Measurements from ENCODE around the gene TEDC2. TPM values are rescaled to one million over a fixed set of nuclear protein-coding genes. Genes with fewer than 3 reads are reported as not detected.
A peak's percentile ranks its signal among the peaks of the same experiment; 100 is the strongest.

The TEDC2 gene
- 14.5 to 16.0 TPM (median 14.7 TPM) in 3 replicates for total RNA-seq

DNA sequence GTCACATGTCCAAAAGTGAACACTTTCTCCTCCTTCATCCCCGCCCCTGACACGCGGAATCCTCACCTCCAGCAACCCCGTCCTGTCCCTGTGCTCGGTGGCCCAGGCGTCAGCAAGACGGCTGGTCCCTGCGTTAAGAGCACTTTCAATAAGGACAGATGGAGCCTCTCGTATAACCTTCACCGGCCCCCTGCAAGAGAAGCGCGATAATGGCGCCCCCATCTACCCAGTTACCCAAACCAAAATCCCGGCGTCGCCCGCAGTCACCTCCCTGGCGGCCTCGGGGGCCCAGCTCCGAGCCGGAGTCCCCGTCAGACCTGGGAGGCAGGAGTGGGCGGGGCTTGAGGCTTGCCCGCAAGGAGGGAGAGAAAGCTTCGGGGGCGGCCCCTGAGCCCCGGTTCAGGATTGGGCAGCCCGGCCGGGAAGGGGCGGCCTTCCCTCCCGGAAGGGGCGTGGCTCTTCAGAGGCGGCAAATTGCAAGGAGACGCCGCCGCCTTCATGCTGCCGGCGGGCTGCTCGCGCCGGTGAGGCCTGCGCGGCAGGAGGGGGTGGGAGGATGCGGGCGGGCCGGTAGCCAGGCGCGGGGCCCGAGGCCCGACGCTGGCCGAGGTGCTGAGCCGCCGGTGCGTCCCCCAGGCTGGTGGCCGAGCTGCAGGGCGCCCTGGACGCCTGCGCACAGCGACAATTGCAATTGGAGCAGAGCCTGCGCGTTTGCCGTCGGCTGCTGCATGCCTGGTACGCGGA, at the start of gene TEDC2:
TEDC2 (plus strand) TSS at position 463 of the 744 bp plus-strand sequence; CDS start at position 499, 36 bp downstream.
- TF ChIP-seq, protein P1, sequence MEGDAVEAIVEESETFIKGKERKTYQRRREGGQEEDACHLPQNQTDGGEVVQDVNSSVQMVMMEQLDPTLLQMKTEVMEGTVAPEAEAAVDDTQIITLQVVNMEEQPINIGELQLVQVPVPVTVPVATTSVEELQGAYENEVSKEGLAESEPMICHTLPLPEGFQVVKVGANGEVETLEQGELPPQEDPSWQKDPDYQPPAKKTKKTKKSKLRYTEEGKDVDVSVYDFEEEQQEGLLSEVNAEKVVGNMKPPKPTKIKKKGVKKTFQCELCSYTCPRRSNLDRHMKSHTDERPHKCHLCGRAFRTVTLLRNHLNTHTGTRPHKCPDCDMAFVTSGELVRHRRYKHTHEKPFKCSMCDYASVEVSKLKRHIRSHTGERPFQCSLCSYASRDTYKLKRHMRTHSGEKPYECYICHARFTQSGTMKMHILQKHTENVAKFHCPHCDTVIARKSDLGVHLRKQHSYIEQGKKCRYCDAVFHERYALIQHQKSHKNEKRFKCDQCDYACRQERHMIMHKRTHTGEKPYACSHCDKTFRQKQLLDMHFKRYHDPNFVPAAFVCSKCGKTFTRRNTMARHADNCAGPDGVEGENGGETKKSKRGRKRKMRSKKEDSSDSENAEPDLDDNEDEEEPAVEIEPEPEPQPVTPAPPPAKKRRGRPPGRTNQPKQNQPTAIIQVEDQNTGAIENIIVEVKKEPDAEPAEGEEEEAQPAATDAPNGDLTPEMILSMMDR (IDR thresholded peaks at IDR 0.05; ENCODE audit: unreplicated experiment) = no peak
- Mint-ChIP-seq H3K4me1 (peaks cover 5% of the 10 kb centered on the region), H3K4me3 (peak within 1 kb of the TSS; percentile 87), H3K27me3 (ENCODE audit: low read depth) (no peaks in the 10 kb centered on the region), H3K27ac (peak within 1 kb of the TSS; percentile 80), H3K36me3 (peaks cover 8% of the 10 kb centered on the region), H3K9me3 (no peaks in the 10 kb centered on the region)
- peak; percentile 95 to 98 for DNase-seq (ENCODE audit: low spot score in 2 of 2, unreplicated experiment in 2 of 2)

GRCh38 chr16:2415085-2415484, 44.8 kb upstream of the TEDC2 start:
- Mint-ChIP-seq H3K36me3 (no peaks in the 10 kb centered on the region), H3K27ac (no peak overlapping the region), H3K4me3 (no peak overlapping the region), H3K9me3 (no peaks in the 10 kb centered on the region), H3K4me1 (no peaks in the 10 kb centered on the region), H3K27me3 (ENCODE audit: low read depth) (peaks cover 34% of the 10 kb centered on the region)
- no peak for DNase-seq (ENCODE audit: low spot score in 2 of 2, unreplicated experiment in 2 of 2)
- TF ChIP-seq, protein P1 (IDR thresholded peaks at IDR 0.05; ENCODE audit: unreplicated experiment) = no peak

- TF ChIP-seq, protein P1 (IDR thresholded peaks at IDR 0.05; ENCODE audit: unreplicated experiment) = no peak
- Mint-ChIP-seq H3K27me3 (ENCODE audit: low read depth) (peaks cover 15% of the 10 kb centered on the region), H3K4me3 (no peak overlapping the region), H3K4me1 (no peaks in the 10 kb centered on the region), H3K36me3 (no peaks in the 10 kb centered on the region), H3K9me3 (no peaks in the 10 kb centered on the region), H3K27ac (no peak overlapping the region)
- DNase-seq (ENCODE audit: low spot score in 2 of 2, unreplicated experiment in 2 of 2) = no peak
These were observed 39.9 kb upstream of the TEDC2 start for GRCh38 chr16:2420035-2420434.

DNA sequence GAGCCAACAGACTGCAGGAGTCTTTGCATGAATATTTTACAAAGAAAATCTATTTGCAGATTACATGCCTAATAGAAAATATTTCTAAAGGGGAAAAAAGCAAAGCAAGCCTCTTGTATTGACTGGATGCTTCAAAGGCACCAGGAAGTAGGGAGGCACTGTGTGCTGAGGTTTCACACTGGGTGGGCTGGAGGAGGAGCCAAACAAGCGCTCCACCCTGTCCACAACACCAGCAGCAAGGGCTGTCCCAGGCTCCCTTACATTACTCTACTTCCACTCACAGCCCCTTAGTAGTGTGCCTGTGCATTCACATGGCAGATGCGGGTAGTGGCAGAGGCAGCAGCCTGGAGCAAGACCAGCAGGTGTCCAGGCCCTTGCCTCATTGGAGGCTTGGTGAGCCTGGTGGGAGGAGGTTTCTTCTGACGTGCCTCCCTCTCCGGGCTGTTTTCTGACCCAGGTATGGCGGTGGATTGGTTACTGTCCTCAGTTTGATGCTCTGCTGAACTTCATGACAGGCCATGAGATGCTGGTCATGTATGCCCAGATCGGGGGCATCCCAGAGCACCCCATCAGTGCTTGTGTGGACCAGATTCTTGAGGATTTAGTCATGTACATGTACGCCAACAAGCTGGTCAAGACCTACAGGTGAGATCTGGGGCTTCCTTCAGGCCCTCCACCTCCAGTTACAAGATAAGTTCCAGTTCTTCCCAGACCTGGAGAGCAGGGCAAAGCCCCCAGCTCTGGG, 37.6 kb upstream of the TEDC2 start:
- DNase-seq (ENCODE audit: low spot score in 2 of 2, unreplicated experiment in 2 of 2) = no peak
- no peak overlapping the region for H3K4me3 Mint-ChIP-seq

DNA sequence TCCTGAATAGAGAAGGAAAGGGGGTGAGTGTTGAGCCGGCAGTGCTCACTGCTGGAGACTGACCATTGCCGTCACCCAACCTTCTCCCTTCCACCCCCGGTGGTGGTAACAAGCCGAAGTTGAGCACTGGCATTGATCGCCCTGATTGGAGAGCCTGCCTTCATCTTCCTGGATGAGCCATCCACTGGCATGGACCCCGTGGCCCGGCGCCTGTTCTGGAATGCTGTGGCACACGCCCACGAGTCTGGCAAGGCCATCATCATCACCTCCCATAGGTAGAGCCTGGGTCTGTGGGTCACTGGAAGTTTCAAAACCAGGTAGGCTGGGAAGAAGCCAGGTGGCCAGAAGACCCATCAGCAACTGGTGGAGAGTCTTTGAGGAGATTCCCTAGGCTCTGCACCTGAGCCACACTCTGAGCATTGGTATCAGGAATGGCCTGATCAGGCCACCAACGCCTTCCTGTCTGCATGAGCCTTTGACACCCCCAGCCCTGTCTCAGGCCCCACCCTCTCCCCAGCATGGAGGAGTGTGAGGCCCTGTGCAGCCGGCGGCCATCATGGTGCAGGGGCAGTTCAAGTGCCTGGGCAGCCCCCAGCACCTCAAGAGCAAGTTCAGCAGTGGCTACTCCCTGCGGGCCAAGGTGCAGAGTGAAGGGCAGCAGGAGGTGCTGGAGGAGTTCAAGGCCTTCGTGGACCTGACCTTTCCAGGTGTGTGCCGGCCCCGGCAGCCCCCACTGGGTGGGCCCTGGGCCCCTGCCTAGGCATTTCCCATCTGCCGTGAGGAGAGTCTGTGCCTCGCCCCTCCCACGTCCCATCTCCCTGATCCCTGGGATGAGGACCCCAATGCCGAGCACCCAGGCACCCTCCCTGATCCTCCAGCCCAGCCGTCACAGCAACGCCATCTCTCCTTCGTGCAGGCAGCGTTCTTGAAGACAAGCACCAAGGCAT, 35.6 kb upstream of the TEDC2 start:
- no peaks in the 10 kb centered on the region for H3K9me3 Mint-ChIP-seq
- no peaks in the 10 kb centered on the region for H3K36me3 Mint-ChIP-seq
- H3K4me1 Mint-ChIP-seq = peaks cover 12% of the 10 kb centered on the region
- H3K27ac Mint-ChIP-seq = no peak overlapping the region
- TF ChIP-seq, protein P1 (IDR thresholded peaks at IDR 0.05; ENCODE audit: unreplicated experiment) = no peak
- DNase-seq (ENCODE audit: low spot score in 2 of 2, unreplicated experiment in 2 of 2) = no peak
- peaks cover 11% of the 10 kb centered on the region for H3K27me3 Mint-ChIP-seq (ENCODE audit: low read depth)
- H3K4me3 Mint-ChIP-seq = no peak overlapping the region

More for the DNA sequence above, 37.6 kb upstream of the TEDC2 start:
- Mint-ChIP-seq H3K4me1 (no peaks in the 10 kb centered on the region), H3K27me3 (ENCODE audit: low read depth) (peaks cover 13% of the 10 kb centered on the region), H3K9me3 (no peaks in the 10 kb centered on the region), H3K27ac (no peak overlapping the region), H3K36me3 (no peaks in the 10 kb centered on the region)
- TF ChIP-seq, protein P1 (IDR thresholded peaks at IDR 0.05; ENCODE audit: unreplicated experiment) = no peak
